HEK293 (cell line): Measurements from ENCODE around the gene DLG2.

Experiments used
- CTCF ChIA-PET: fragments of 350-600 bp; formaldehyde crosslinking; extraction: SDS; loops from one replicate; lab custom pipeline; 2021; ENCODE audit warnings: antibody characterized with exemption; lab: Yijun Ruan, JAX
- POLR2A ChIA-PET: fragments of 300-600 bp; formaldehyde crosslinking; extraction: SDS; loops from one replicate; lab custom pipeline; 2020; ENCODE audit warnings: antibody characterized with exemption, inconsistent platforms; lab: Yijun Ruan, JAX
- H3K27ac ChIP-seq: fragments of 200-500 bp; sonication (Bioruptor generic); 2 replicates; pipeline ENCODE4 v1.5.1; 2014; ENCODE audit warnings: low read depth, low read length, control low read depth, inconsistent platforms; ENCODE audit errors: extremely low read depth
- H3K36me3 ChIP-seq, 2 experiments: fragments of 200-500 bp in 1 of 2; sonication (Bioruptor generic) in 1 of 2; 1 replicate in 1 of 2; 2 replicates in 1 of 2; pipeline ENCODE4 v1.5.1; 2014 to 2017; ENCODE audit warnings: inconsistent platforms in 2 of 2, low read length in 2 of 2; ENCODE audit not compliant: control insufficient read depth in 2 of 2, insufficient read depth in 1 of 2
- H3K4me1 ChIP-seq: fragments of 200-500 bp; sonication (Bioruptor generic); 2 replicates; pipeline ENCODE4 v1.5.1; 2014; ENCODE audit warnings: mild to moderate bottlenecking, low read length, inconsistent platforms; ENCODE audit not compliant: control insufficient read depth, insufficient read depth
- H3K4me3 ChIP-seq: 2 replicates; pipeline ENCODE4 v1.5.1; 2011; ENCODE audit warnings: low read depth, mild to moderate bottlenecking, control low read depth, low read length, moderate library complexity
- H3K9me3 ChIP-seq: fragments of 200-500 bp; sonication (Bioruptor generic); 2 replicates; pipeline ENCODE4 v1.5.1; 2014; ENCODE audit warnings: low read depth, low read length, inconsistent platforms; ENCODE audit not compliant: control insufficient read depth, insufficient read depth
- KLF1 ChIP-seq: fragments of 450-650 bp; formaldehyde crosslinking; IDR thresholded peaks from 2 replicates; pipeline ENCODE4 v1.5.1; 2016; ENCODE audit warnings: missing biosample characterization, missing genetic modification characterization
- KLF10 ChIP-seq: fragments of 450-650 bp; IDR thresholded peaks from 2 replicates; pipeline ENCODE4 v1.5.1; 2018; ENCODE audit warnings: missing biosample characterization, mild to moderate bottlenecking, missing genetic modification characterization
- SETDB1 ChIP-seq: IDR thresholded peaks from one replicate; pipeline ENCODE4 v1.6.1; 2017; ENCODE audit warnings: mild to moderate bottlenecking, low read length, moderate library complexity, mixed read lengths; ENCODE audit not compliant: insufficient read length
- TRIM28 ChIP-seq: IDR thresholded peaks from 2 replicates; pipeline ENCODE4 v1.6.1; 2011; ENCODE audit warnings: low read length, control low read depth, borderline replicate concordance
- ZNF112 ChIP-seq: fragments of 450-650 bp; formaldehyde crosslinking; IDR thresholded peaks from 2 replicates; pipeline ENCODE4 v1.5.0; 2017; ENCODE audit warnings: missing biosample characterization, missing genetic modification characterization
- ZNF146 ChIP-seq: fragments of 450-650 bp; formaldehyde crosslinking; IDR thresholded peaks from 2 replicates; pipeline ENCODE4 v1.5.1; 2016; ENCODE audit warnings: missing biosample characterization, missing genetic modification characterization
- ZNF155 ChIP-seq: fragments of 450-650 bp; formaldehyde crosslinking; IDR thresholded peaks from 2 replicates; pipeline ENCODE4 v1.5.1; 2016; ENCODE audit warnings: missing biosample characterization, missing genetic modification characterization
- ZNF16 ChIP-seq: fragments of 450-650 bp; formaldehyde crosslinking; IDR thresholded peaks from 2 replicates; pipeline ENCODE4 v1.5.1; 2016; ENCODE audit warnings: low read depth, missing biosample characterization, missing genetic modification characterization
- ZNF214 ChIP-seq: fragments of 450-650 bp; formaldehyde crosslinking; IDR thresholded peaks from 2 replicates; pipeline ENCODE4 v1.5.1; 2017; ENCODE audit warnings: missing biosample characterization, mild to moderate bottlenecking, missing genetic modification characterization, borderline replicate concordance
- ZNF354C ChIP-seq: fragments of 450-650 bp; formaldehyde crosslinking; IDR thresholded peaks from 2 replicates; pipeline ENCODE4 v1.5.1; 2016; ENCODE audit warnings: missing biosample characterization, missing genetic modification characterization, low read depth, borderline replicate concordance
- ZNF404 ChIP-seq: fragments of 450-650 bp; formaldehyde crosslinking; IDR thresholded peaks from 2 replicates; pipeline ENCODE4 v1.5.1; 2017; ENCODE audit warnings: missing biosample characterization, missing genetic modification characterization
- ZNF560 ChIP-seq: fragments of 450-650 bp; formaldehyde crosslinking; IDR thresholded peaks from 2 replicates; pipeline ENCODE4 v1.5.1; 2017; ENCODE audit warnings: missing biosample characterization, missing genetic modification characterization, borderline replicate concordance
- ZNF629 ChIP-seq: fragments of 450-650 bp; formaldehyde crosslinking; IDR thresholded peaks from 2 replicates; pipeline ENCODE4 v1.5.1; 2017; ENCODE audit warnings: missing biosample characterization, missing genetic modification characterization
- ZNF707 ChIP-seq: fragments of 450-650 bp; formaldehyde crosslinking; IDR thresholded peaks from 2 replicates; pipeline ENCODE4 v1.5.1; 2016; ENCODE audit warnings: missing biosample characterization, missing genetic modification characterization
- ZNF776 ChIP-seq: fragments of 450-650 bp; formaldehyde crosslinking; IDR thresholded peaks from 2 replicates; pipeline ENCODE4 v1.5.0; 2017; ENCODE audit warnings: missing biosample characterization, missing genetic modification characterization, borderline replicate concordance
- TF ChIP-seq, protein P1 (sequence below): fragments of 450-650 bp; formaldehyde crosslinking; IDR thresholded peaks from 2 replicates; pipeline ENCODE4 v1.5.1; 2016; ENCODE audit warnings: missing biosample characterization, missing genetic modification characterization, low read depth
- TF ChIP-seq, protein P2 (sequence below): fragments of 450-650 bp; formaldehyde crosslinking; IDR thresholded peaks from 2 replicates; pipeline ENCODE4 v1.5.1; 2016; ENCODE audit warnings: missing biosample characterization, missing genetic modification characterization
- TF ChIP-seq, protein P3 (sequence below): fragments of 450-650 bp; formaldehyde crosslinking; IDR thresholded peaks from 2 replicates; pipeline ENCODE4 v1.5.1; 2016; ENCODE audit warnings: missing biosample characterization, missing genetic modification characterization, borderline replicate concordance
- TF ChIP-seq, protein P4 (sequence below): fragments of 450-650 bp; formaldehyde crosslinking; IDR thresholded peaks from 2 replicates; pipeline ENCODE4 v1.5.1; 2016; ENCODE audit warnings: missing biosample characterization, missing genetic modification characterization, low read depth

Gene DLG2

DNA sequence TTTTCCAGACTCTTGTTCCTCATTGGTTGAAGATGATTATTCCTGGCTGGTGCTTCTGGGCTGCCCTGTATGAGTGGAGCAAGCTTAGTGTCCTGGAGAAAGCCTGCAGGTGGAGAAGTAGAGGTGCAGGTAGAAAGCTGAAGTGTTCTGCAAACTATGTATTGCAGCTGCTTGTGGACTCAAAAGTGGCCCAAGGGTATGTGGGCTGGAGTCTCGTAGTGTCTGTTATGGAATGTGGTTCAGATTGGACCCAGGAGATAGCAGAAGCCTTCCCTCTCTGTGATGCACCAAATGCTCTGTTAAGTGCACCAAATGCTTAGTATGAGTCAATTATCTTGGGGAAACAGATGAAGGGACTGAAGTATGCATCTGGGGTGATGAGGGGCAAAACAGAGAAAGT lies 2218.2 kb downstream of the DLG2 start:
- ChIA-PET CTCF (no interaction called here), POLR2A (no interaction called here)
- no peak overlapping the region for H3K27ac ChIP-seq
- TF ChIP-seq ZNF404 (tag by site-specific recombination) (no peak), KLF10 (tag by site-specific recombination) (no peak), ZNF707 (tag by site-specific recombination) (no peak), ZNF354C (tag by site-specific recombination) (no peak), KLF1 (no peak), SETDB1 (no peak), ZNF560 (no peak), TRIM28 (no peak), ZNF776 (tag by site-specific recombination) (no peak), ZNF16 (no peak), ZNF155 (no peak), ZNF629 (no peak), ZNF214 (tag by site-specific recombination) (no peak), ZNF146 (no peak), ZNF112 (tag by site-specific recombination) (no peak)
- TF ChIP-seq, protein P1, sequence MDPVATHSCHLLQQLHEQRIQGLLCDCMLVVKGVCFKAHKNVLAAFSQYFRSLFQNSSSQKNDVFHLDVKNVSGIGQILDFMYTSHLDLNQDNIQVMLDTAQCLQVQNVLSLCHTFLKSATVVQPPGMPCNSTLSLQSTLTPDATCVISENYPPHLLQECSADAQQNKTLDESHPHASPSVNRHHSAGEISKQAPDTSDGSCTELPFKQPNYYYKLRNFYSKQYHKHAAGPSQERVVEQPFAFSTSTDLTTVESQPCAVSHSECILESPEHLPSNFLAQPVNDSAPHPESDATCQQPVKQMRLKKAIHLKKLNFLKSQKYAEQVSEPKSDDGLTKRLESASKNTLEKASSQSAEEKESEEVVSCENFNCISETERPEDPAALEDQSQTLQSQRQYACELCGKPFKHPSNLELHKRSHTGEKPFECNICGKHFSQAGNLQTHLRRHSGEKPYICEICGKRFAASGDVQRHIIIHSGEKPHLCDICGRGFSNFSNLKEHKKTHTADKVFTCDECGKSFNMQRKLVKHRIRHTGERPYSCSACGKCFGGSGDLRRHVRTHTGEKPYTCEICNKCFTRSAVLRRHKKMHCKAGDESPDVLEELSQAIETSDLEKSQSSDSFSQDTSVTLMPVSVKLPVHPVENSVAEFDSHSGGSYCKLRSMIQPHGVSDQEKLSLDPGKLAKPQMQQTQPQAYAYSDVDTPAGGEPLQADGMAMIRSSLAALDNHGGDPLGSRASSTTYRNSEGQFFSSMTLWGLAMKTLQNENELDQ (tag by site-specific recombination): no peak
- TF ChIP-seq, protein P2, sequence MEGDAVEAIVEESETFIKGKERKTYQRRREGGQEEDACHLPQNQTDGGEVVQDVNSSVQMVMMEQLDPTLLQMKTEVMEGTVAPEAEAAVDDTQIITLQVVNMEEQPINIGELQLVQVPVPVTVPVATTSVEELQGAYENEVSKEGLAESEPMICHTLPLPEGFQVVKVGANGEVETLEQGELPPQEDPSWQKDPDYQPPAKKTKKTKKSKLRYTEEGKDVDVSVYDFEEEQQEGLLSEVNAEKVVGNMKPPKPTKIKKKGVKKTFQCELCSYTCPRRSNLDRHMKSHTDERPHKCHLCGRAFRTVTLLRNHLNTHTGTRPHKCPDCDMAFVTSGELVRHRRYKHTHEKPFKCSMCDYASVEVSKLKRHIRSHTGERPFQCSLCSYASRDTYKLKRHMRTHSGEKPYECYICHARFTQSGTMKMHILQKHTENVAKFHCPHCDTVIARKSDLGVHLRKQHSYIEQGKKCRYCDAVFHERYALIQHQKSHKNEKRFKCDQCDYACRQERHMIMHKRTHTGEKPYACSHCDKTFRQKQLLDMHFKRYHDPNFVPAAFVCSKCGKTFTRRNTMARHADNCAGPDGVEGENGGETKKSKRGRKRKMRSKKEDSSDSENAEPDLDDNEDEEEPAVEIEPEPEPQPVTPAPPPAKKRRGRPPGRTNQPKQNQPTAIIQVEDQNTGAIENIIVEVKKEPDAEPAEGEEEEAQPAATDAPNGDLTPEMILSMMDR (tag by site-specific recombination): no peak
- TF ChIP-seq, protein P3, sequence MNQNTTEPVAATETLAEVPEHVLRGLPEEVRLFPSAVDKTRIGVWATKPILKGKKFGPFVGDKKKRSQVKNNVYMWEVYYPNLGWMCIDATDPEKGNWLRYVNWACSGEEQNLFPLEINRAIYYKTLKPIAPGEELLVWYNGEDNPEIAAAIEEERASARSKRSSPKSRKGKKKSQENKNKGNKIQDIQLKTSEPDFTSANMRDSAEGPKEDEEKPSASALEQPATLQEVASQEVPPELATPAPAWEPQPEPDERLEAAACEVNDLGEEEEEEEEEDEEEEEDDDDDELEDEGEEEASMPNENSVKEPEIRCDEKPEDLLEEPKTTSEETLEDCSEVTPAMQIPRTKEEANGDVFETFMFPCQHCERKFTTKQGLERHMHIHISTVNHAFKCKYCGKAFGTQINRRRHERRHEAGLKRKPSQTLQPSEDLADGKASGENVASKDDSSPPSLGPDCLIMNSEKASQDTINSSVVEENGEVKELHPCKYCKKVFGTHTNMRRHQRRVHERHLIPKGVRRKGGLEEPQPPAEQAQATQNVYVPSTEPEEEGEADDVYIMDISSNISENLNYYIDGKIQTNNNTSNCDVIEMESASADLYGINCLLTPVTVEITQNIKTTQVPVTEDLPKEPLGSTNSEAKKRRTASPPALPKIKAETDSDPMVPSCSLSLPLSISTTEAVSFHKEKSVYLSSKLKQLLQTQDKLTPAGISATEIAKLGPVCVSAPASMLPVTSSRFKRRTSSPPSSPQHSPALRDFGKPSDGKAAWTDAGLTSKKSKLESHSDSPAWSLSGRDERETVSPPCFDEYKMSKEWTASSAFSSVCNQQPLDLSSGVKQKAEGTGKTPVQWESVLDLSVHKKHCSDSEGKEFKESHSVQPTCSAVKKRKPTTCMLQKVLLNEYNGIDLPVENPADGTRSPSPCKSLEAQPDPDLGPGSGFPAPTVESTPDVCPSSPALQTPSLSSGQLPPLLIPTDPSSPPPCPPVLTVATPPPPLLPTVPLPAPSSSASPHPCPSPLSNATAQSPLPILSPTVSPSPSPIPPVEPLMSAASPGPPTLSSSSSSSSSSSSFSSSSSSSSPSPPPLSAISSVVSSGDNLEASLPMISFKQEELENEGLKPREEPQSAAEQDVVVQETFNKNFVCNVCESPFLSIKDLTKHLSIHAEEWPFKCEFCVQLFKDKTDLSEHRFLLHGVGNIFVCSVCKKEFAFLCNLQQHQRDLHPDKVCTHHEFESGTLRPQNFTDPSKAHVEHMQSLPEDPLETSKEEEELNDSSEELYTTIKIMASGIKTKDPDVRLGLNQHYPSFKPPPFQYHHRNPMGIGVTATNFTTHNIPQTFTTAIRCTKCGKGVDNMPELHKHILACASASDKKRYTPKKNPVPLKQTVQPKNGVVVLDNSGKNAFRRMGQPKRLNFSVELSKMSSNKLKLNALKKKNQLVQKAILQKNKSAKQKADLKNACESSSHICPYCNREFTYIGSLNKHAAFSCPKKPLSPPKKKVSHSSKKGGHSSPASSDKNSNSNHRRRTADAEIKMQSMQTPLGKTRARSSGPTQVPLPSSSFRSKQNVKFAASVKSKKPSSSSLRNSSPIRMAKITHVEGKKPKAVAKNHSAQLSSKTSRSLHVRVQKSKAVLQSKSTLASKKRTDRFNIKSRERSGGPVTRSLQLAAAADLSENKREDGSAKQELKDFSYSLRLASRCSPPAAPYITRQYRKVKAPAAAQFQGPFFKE (tag by site-specific recombination): no peak
- TF ChIP-seq, protein P4, sequence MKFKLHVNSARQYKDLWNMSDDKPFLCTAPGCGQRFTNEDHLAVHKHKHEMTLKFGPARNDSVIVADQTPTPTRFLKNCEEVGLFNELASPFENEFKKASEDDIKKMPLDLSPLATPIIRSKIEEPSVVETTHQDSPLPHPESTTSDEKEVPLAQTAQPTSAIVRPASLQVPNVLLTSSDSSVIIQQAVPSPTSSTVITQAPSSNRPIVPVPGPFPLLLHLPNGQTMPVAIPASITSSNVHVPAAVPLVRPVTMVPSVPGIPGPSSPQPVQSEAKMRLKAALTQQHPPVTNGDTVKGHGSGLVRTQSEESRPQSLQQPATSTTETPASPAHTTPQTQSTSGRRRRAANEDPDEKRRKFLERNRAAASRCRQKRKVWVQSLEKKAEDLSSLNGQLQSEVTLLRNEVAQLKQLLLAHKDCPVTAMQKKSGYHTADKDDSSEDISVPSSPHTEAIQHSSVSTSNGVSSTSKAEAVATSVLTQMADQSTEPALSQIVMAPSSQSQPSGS: no peak
- no peaks in the 10 kb centered on the region for H3K36me3 ChIP-seq
- no peak overlapping the region for H3K4me3 ChIP-seq
- H3K4me1 ChIP-seq: no peaks in the 10 kb centered on the region
- H3K9me3 ChIP-seq: no peaks in the 10 kb centered on the region
